Measurements from ENCODE around the gene GMEB2. TPM values are rescaled to one million over a fixed set of nuclear protein-coding genes. Genes with fewer than 3 reads are reported as not detected.
A peak's percentile ranks its signal among the peaks of the same experiment; 100 is the strongest.

The GMEB2 gene
- total RNA-seq, 1 donor from 2014 or later, result 8.0 TPM

DNA sequence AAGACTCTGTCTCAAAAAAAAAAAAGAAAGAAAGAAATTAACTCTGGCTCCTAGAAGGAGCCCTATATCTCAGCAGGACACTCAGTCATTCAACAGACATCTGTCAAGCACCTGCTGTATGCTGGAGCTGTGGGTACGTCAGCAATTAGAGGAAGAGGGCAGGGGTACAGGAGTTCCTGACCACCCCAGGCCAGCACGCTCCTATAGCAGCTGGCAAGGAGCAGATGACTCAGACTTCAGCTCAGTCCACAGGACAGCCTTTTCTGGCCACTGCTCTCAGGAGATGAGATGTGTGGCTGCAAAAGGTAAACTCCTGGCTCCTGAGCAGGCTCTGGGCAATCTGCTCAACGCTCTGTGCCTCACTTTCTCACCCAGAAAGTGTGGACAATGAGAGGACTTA is 29.6 kb upstream of the GMEB2 start:
- H3K4me1 Mint-ChIP-seq, result peaks cover 40% of the 10 kb centered on the region
- no peak for DNase-seq (ENCODE audit: low spot score)
- TF ChIP-seq EZH2phosphoT487 (IDR thresholded peaks at IDR 0.05), result no peak
- TF ChIP-seq CTCF (IDR thresholded peaks at IDR 0.05), result no peak
- no peak for TF ChIP-seq EZH2 (IDR thresholded peaks at IDR 0.05)

GRCh38 chr20:63655249-63655648 is 28.3 kb upstream of the GMEB2 start:
- Mint-ChIP-seq H3K4me3 (no peak overlapping the region), H3K9me3 (no peaks in the 10 kb centered on the region), H3K27me3 (ENCODE audit: insufficient read depth, low read depth) (peaks cover 13% of the 10 kb centered on the region), H3K27ac (no peak overlapping the region), H3K4me1 (peaks cover 45% of the 10 kb centered on the region), H3K36me3 (no peaks in the 10 kb centered on the region)
- peaks cover 10% of the 10 kb centered on the region for H3K4me1 ChIP-seq
- TF ChIP-seq EZH2phosphoT487 (IDR thresholded peaks at IDR 0.05) (no peak), CTCF (IDR thresholded peaks at IDR 0.05) (no peak), EZH2 (IDR thresholded peaks at IDR 0.05) (no peak)
- no peak overlapping the region for H3K4me2 ChIP-seq
- H3F3A ChIP-seq (ENCODE audit: low read depth), result peaks cover 29% of the 10 kb centered on the region
- H3K9me3 ChIP-seq (ENCODE audit: low read depth), result no peaks in the 10 kb centered on the region
- H2AFZ ChIP-seq (replicated peaks), result no peak overlapping the region
- peaks cover 31% of the 10 kb centered on the region for H3K27me3 ChIP-seq
- H4K20me1 ChIP-seq (ENCODE audit: low read depth), result peaks cover 23% of the 10 kb centered on the region
- H3K79me2 ChIP-seq (ENCODE audit: low read depth), result peaks cover 8% of the 10 kb centered on the region
- H3K4me3 ChIP-seq, result no peak overlapping the region
- no peak for DNase-seq (ENCODE audit: low spot score)
- H3K36me3 ChIP-seq, result no peaks in the 10 kb centered on the region
- H3K27ac ChIP-seq, result no peak overlapping the region
- H3K9ac ChIP-seq, result no peak overlapping the region

More for the DNA sequence above, 29.6 kb upstream of the GMEB2 start:
- H3K27me3 ChIP-seq, result peaks cover 23% of the 10 kb centered on the region
- H3K36me3 ChIP-seq, result no peaks in the 10 kb centered on the region
- peaks cover 2% of the 10 kb centered on the region for H3K36me3 Mint-ChIP-seq
- no peak overlapping the region for H3K4me3 ChIP-seq
- no peak overlapping the region for H2AFZ ChIP-seq (replicated peaks)
- H3K27ac Mint-ChIP-seq, result no peak overlapping the region
- H3K4me3 Mint-ChIP-seq, result no peak overlapping the region
- no peak overlapping the region for H3K27ac ChIP-seq
- H3K4me2 ChIP-seq, result no peak overlapping the region
- H3K4me1 ChIP-seq, result peaks cover 10% of the 10 kb centered on the region
- H4K20me1 ChIP-seq (ENCODE audit: low read depth), result peaks cover 18% of the 10 kb centered on the region
- H3K79me2 ChIP-seq (ENCODE audit: low read depth), result peaks cover 8% of the 10 kb centered on the region
- H3K9me3 Mint-ChIP-seq, result no peaks in the 10 kb centered on the region
- peaks cover 27% of the 10 kb centered on the region for H3F3A ChIP-seq (ENCODE audit: low read depth)
- H3K9me3 ChIP-seq (ENCODE audit: low read depth), result no peaks in the 10 kb centered on the region
- H3K27me3 Mint-ChIP-seq (ENCODE audit: insufficient read depth, low read depth), result peaks cover 12% of the 10 kb centered on the region
- H3K9ac ChIP-seq, result no peak overlapping the region

GRCh38 chr20:63653974-63654668 is 27.2 kb upstream of the GMEB2 start:
- no peak overlapping the region for H3K27ac ChIP-seq
- H3K4me3 Mint-ChIP-seq, result peak overlapping the region; percentile 82
- H3K36me3 ChIP-seq, result no peaks in the 10 kb centered on the region
- no peaks in the 10 kb centered on the region for H3K9me3 Mint-ChIP-seq
- peaks cover 13% of the 10 kb centered on the region for H3K27me3 Mint-ChIP-seq (ENCODE audit: insufficient read depth, low read depth)
- H3K79me2 ChIP-seq (ENCODE audit: low read depth), result peaks cover 4% of the 10 kb centered on the region
- peak overlapping the region; percentile 66 for H3K4me3 ChIP-seq
- no peak for DNase-seq (ENCODE audit: low spot score)
- H3K27ac Mint-ChIP-seq, result peak overlapping the region; percentile 95
- H4K20me1 ChIP-seq (ENCODE audit: low read depth), result peaks cover 20% of the 10 kb centered on the region
- H3K4me1 ChIP-seq, result peaks cover 10% of the 10 kb centered on the region
- H3F3A ChIP-seq (ENCODE audit: low read depth), result peaks cover 29% of the 10 kb centered on the region
- no peak overlapping the region for H3K9ac ChIP-seq
- peaks cover 31% of the 10 kb centered on the region for H3K27me3 ChIP-seq
- TF ChIP-seq CTCF (IDR thresholded peaks at IDR 0.05), result no peak
- TF ChIP-seq EZH2phosphoT487 (IDR thresholded peaks at IDR 0.05), result no peak
- TF ChIP-seq EZH2 (IDR thresholded peaks at IDR 0.05), result no peak
- no peaks in the 10 kb centered on the region for H3K36me3 Mint-ChIP-seq
- H3K9me3 ChIP-seq (ENCODE audit: low read depth), result no peaks in the 10 kb centered on the region
- H3K4me1 Mint-ChIP-seq, result peaks cover 35% of the 10 kb centered on the region
- H3K4me2 ChIP-seq, result peak overlapping the region; percentile 80
- H2AFZ ChIP-seq (replicated peaks), result no peak overlapping the region
